Uterus (tissue), 4 donors: ENCODE results near the gene RPS3A. TPM values are rescaled to one million over a fixed set of nuclear protein-coding genes. Genes with fewer than 3 reads are reported as not detected.

Source experiments
- DNase-seq, 2 donors: peaks; one replicate each; pipeline ENCODE4 v3.0.0-alpha.2; 2019 to 2020
- H3K27ac ChIP-seq, 2 donors: fragments of 200-600 bp; sonication (generic); 1 replicate in 1 of 2; 2 replicates in 1 of 2; pipeline ENCODE4 v1.5.1; 2016 to 2018
- H3K27me3 ChIP-seq, 2 donors: fragments of 200-600 bp; sonication (generic); one replicate each; pipeline ENCODE4 v1.5.1; 2018 to 2019; ENCODE audit warnings: control low read depth in 1 of 2
- H3K36me3 ChIP-seq, 2 donors: fragments of 200-600 bp; sonication (generic); one replicate each; pipeline ENCODE4 v1.5.1; 2019; ENCODE audit warnings: control low read depth in 1 of 2
- H3K4me1 ChIP-seq, 2 donors: fragments of 200-600 bp; sonication (generic); one replicate each; pipeline ENCODE4 v1.5.1; 2018 to 2019; ENCODE audit warnings: control low read depth in 1 of 2
- H3K4me3 ChIP-seq, 2 donors: fragments of 200-600 bp; sonication (generic); 1 replicate in 1 of 2; 2 replicates in 1 of 2; pipeline ENCODE4 v1.5.1; 2018 to 2019; ENCODE audit warnings: mild to moderate bottlenecking in 1 of 2
- H3K9me3 ChIP-seq, 2 donors: fragments of 200-600 bp; sonication (generic); one replicate each; pipeline ENCODE4 v1.5.1; 2019; ENCODE audit warnings: control low read depth in 1 of 2
- CTCF ChIP-seq, 4 experiments: fragments of 200-600 bp in 2 of 4; fragments of 450-650 bp in 2 of 4; sonication (generic) in 2 of 4; IDR thresholded peaks; one replicate each; pipeline ENCODE4 v1.5.1; 2016 to 2019; ENCODE audit warnings: antibody characterized with exemption in 4 of 4, mild to moderate bottlenecking in 2 of 4, moderate library complexity in 1 of 4
- POLR2A ChIP-seq, 2 donors: fragments of 450-650 bp; IDR thresholded peaks; one replicate each; pipeline ENCODE4 v1.6.1; 2016; ENCODE audit warnings: antibody characterized with exemption in 2 of 2, mild to moderate bottlenecking in 1 of 2, moderate library complexity in 1 of 2
- intact Hi-C: fragments of 100-400 bp; cut with DNase I; formaldehyde crosslinking; loops from one replicate; pipeline ENCODE4 v1.15.1; 2023; ENCODE audit warnings: low total_unique reads
- total RNA-seq, 4 donors: library from RNA; depleted of rRNA in 3 of 4; stranded (reverse); fragments of >200 nt in 3 of 4; gene quantifications; one replicate each; pipeline versions ENCODE4 v1.1.0 to v1.2.4, GENCODE V29; 2014 to 2023
- donor health status: DM: yes; HTN: yes; CAD: no.

Gene RPS3A
- total RNA-seq, 4 donors from 2014 or later = 2,740 to 15,349 (median 8,137) TPM

GRCh38 chr4:151094290-151094751, 5.1 kb upstream of the RPS3A start:
- Histone ChIP-seq H3K27ac (no peak overlapping the region), H3K4me1 (no peaks in the 10 kb centered on the region), H3K27me3 (no peaks in the 10 kb centered on the region), H3K36me3 (no peaks in the 10 kb centered on the region), H3K4me3 (no peak overlapping the region), H3K9me3 (no peaks in the 10 kb centered on the region)
- intact Hi-C loops = no loop called here
- no peak for DNase-seq
- TF ChIP-seq CTCF (IDR thresholded peaks at IDR 0.05) = no peak
- no peak for TF ChIP-seq POLR2A (IDR thresholded peaks at IDR 0.05)

GRCh38 chr4:151095142-151095541, 4.3 kb upstream of the RPS3A start:
- H3K4me1 ChIP-seq = no peaks in the 10 kb centered on the region
- no peaks in the 10 kb centered on the region for H3K36me3 ChIP-seq
- TF ChIP-seq CTCF (IDR thresholded peaks at IDR 0.05) (no peak), POLR2A (IDR thresholded peaks at IDR 0.05) (no peak)
- H3K27ac ChIP-seq = no peak overlapping the region
- intact Hi-C loops = no loop called here
- H3K4me3 ChIP-seq = no peak overlapping the region
- no peak for DNase-seq
- H3K27me3 ChIP-seq = no peaks in the 10 kb centered on the region
- no peaks in the 10 kb centered on the region for H3K9me3 ChIP-seq

GRCh38 chr4:151097759-151098158, 1.7 kb upstream of the RPS3A start:
- no peak overlapping the region for H3K27ac ChIP-seq
- H3K27me3 ChIP-seq = no peaks in the 10 kb centered on the region
- no peak for DNase-seq
- TF ChIP-seq POLR2A (IDR thresholded peaks at IDR 0.05) = no peak
- TF ChIP-seq CTCF (IDR thresholded peaks at IDR 0.05) = no peak
- H3K4me1 ChIP-seq = no peaks in the 10 kb centered on the region
- H3K4me3 ChIP-seq = no peak overlapping the region
- intact Hi-C loops = no loop called here
- H3K9me3 ChIP-seq = no peaks in the 10 kb centered on the region
- H3K36me3 ChIP-seq = no peaks in the 10 kb centered on the region

- Histone ChIP-seq H3K36me3 (no peaks in the 10 kb centered on the region), H3K4me3 (peak overlapping the region; percentile 25 to 75), H3K9me3 (no peaks in the 10 kb centered on the region), H3K4me1 (no peaks in the 10 kb centered on the region), H3K27me3 (no peaks in the 10 kb centered on the region), H3K27ac (peak overlapping the region in 1 of 2 donors; percentile 5)
- intact Hi-C loops = no loop called here
- no peak for TF ChIP-seq POLR2A (IDR thresholded peaks at IDR 0.05)
- TF ChIP-seq CTCF (IDR thresholded peaks at IDR 0.05) = no peak
- DNase-seq = no peak
These were observed 524 bp upstream of the RPS3A start for GRCh38 chr4:151098979-151099228.

GRCh38 chr4:151099976-151100417, 569 bp downstream of the RPS3A start:
- intact Hi-C loops = no loop called here
- TF ChIP-seq POLR2A (IDR thresholded peaks at IDR 0.05) (no peak), CTCF (IDR thresholded peaks at IDR 0.05) (no peak)
- no peaks in the 10 kb centered on the region for H3K36me3 ChIP-seq
- peak overlapping the region; percentile 89 to 94 for H3K27ac ChIP-seq
- H3K27me3 ChIP-seq = no peaks in the 10 kb centered on the region
- H3K9me3 ChIP-seq = no peaks in the 10 kb centered on the region
- H3K4me1 ChIP-seq = no peaks in the 10 kb centered on the region
- no peak for DNase-seq
- peak overlapping the region; percentile 75 to 77 for H3K4me3 ChIP-seq
